ENCODE data around the gene ERGIC2.
"Not testable (repeated sequence)": the region's sequence is repeated elsewhere in the genome, so short reads cannot be mapped to it uniquely, and the experiment has no call there.

Gene ERGIC2

DNA sequence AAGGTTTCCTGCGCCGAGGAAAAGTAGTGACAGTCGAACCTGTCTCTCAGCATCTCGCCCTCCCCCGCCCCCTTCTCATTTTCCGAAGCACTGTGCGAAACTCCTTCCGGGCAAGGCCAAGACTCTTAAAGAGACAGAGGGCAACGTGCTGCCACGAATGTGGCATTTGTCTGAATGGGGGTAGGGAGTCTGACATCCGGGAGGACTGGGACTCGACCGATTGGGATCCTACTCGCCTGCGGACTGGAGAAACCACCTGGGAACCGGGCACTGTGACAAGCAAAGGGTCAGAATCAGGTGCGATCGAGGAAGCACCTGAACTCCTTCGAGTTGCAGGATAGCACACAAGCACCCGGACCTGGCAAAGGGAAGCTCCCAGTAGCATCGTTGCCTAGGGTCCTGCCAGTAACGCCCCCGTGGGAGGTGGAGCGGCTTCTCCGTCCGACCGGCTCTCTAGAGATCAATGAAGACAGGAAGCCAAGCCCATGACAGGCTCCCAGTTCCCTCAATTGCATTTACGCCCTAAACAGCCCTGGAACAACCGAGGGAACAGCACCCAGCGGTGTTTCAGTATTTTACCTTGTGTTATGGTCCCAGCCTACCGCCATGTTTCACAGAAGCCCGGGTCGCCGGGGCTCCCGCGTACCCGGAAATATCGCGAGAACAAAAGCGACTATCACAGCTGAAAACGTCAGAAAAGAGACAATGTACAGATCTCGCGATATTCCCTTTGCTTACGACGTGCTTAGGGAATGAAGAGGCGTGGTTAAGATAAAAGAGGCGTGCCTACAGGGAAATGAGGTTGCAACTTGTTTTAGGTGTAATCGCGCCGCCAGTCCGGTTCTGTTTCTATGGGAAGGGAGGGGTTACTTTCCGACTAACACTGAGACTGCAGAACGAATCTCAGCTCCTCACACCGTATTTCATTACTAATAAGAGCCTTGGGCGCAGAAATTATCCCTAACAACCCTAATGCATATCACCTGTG, at the start of gene ERGIC2:
Gene ERGIC2 (minus strand): TSS at position 637 of the 988 bp plus-strand sequence. CDS start 9,539 bp downstream, outside the sequence.
- peak; percentile 79 to 87 (median 85) for DNase-seq (ENCODE audit: low read depth in 3 of 3)

- DNase-seq (ENCODE audit: low read depth in 3 of 3) = no peak
Measured at GRCh38 chr12:29430716-29431044, 49.7 kb upstream of the ERGIC2 start.

GRCh38 chr12:29429999-29430715, 49.2 kb upstream of the ERGIC2 start:
- DNase-seq (ENCODE audit: low read depth in 3 of 3) = no peak

- no peak for DNase-seq (ENCODE audit: low read depth in 3 of 3)
Measured at GRCh38 chr12:29428633-29429032, 47.7 kb upstream of the ERGIC2 start.

DNA sequence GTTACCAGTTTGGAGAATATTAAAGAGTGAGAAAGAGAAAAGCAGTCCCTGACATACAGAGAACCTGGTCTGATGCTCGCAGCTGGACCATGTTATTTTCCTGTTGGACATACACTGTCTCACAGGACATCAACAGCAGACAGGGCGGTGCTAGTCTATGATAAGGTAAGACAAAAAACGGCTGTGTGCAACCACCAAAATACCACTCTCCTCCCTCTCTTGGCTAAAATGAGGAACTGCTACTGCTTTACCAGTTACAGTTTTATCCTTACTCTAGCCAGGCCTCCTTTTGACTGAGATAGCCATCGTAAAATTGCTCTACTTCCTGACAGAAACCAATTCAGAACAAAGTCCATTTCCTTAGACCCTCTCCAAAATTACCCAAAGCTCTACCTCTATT, 47.0 kb upstream of the ERGIC2 start:
- no peak for DNase-seq (ENCODE audit: low read depth in 3 of 3)

GRCh38 chr12:29426498-29426897, 45.5 kb upstream of the ERGIC2 start:
- DNase-seq (ENCODE audit: low read depth in 3 of 3) = no peak

GRCh38 chr12:29425722-29426121, 44.8 kb upstream of the ERGIC2 start:
- no peak for DNase-seq (ENCODE audit: low read depth in 3 of 3)

DNA sequence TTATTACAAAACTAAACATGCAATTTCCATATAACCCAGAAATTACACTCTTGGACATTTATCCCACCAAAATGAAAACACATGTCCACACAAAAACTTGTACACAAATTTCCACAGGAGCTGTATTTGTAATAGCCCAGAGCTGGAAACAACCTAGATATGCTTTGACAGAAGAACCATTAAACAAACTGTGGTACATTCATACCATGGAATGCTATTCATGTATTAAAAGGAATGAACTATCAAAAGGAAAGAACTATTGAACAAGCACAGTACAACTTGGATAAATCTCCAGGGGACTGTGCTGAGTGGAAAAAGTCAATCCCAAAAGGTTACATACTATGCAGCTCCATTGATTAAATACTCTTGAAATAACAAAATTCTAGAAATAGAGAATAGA, 35.8 kb upstream of the ERGIC2 start:
- DNase-seq (ENCODE audit: low read depth in 3 of 3) = no peak

- DNase-seq (ENCODE audit: low read depth in 3 of 3) = no peak
Measured at GRCh38 chr12:29415111-29415510, 34.1 kb upstream of the ERGIC2 start.

DNA sequence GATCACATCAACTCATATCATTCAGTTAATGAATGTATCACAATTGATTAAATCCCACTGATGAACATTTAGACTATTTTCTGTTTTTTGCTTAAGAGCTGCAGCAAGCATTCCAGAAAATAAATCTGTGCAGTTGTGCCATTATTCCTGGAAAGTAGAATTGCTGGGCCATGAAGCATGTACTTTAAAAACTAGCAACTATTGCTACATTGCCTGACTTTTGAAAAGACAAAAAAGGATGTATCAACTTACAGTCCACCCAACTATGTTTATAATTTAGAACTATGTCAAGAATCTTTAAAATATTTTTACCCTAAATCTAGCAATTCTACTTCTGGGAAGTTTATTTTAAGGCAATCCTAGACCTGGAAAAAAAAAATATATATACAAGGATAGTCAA, 33.4 kb upstream of the ERGIC2 start:
- DNase-seq (ENCODE audit: low read depth in 3 of 3) = no peak

- DNase-seq (ENCODE audit: low read depth in 3 of 3) = no peak
Measured at GRCh38 chr12:29405561-29405960, 24.6 kb upstream of the ERGIC2 start.

- DNase-seq (ENCODE audit: low read depth in 3 of 3) = no peak
Measured at GRCh38 chr12:29403991-29404390, 23.0 kb upstream of the ERGIC2 start.

GRCh38 chr12:29402437-29402836, 21.5 kb upstream of the ERGIC2 start:
- no peak for DNase-seq (ENCODE audit: low read depth in 3 of 3)

GRCh38 chr12:29398495-29398894, 17.5 kb upstream of the ERGIC2 start:
- DNase-seq (ENCODE audit: low read depth in 3 of 3) = no peak

GRCh38 chr12:29396774-29397173, 15.8 kb upstream of the ERGIC2 start:
- no peak for DNase-seq (ENCODE audit: low read depth in 3 of 3)

GRCh38 chr12:29395356-29395755, 14.4 kb upstream of the ERGIC2 start:
- no peak for DNase-seq (ENCODE audit: low read depth in 3 of 3)

DNA sequence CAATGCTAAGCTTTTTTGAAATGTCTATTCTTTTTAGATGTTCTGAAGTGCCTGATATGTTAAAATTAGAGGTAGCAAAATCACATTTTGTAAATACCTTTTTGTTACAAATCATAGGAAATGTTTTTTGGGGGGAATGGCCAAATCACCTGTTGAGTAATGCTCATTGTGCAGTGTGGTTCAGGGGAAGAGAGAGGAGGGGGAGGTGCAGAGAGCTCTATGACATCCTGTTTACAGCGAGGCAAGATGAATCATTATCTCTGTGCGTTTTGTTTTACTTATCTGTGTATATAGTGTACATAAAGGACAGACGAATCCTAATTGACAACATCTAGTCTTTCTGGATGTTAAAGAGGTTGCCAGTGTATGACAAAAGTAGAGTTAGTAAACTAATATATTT, 9.4 kb upstream of the ERGIC2 start:
- peak in 2 of 3 experiments; percentile 3 to 11 for DNase-seq (ENCODE audit: low read depth in 3 of 3)

- DNase-seq (ENCODE audit: low read depth in 3 of 3) = no peak
Measured at GRCh38 chr12:29389295-29389919, 8.4 kb upstream of the ERGIC2 start.

GRCh38 chr12:29386084-29386680, 5.2 kb upstream of the ERGIC2 start:
- DNase-seq (ENCODE audit: low read depth in 3 of 3) = not testable (repeated sequence)

DNA sequence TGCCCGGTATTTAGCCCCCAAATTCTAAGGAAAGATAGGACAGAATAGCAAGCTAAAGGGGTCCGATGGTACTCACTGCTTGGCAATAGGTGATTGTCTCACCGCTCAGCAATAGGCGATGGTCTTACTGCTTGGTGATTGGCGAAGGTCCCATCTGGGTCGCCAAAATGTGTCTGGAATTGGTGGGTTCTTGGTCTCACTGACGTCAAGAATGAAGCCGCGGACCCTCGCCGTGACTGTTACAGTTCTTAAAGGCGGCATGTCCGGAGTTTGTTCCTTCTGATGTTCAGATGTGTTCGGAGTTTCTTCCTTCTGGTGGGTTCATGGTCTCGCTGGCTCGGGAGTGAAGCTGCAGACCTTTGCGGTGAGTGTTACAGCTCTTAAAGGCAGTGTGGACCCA, 4.2 kb upstream of the ERGIC2 start:
- DNase-seq (ENCODE audit: low read depth in 3 of 3) = not testable (repeated sequence)

GRCh38 chr12:29382251-29382650, 1.3 kb upstream of the ERGIC2 start:
- DNase-seq (ENCODE audit: low read depth in 3 of 3) = no peak

DNA sequence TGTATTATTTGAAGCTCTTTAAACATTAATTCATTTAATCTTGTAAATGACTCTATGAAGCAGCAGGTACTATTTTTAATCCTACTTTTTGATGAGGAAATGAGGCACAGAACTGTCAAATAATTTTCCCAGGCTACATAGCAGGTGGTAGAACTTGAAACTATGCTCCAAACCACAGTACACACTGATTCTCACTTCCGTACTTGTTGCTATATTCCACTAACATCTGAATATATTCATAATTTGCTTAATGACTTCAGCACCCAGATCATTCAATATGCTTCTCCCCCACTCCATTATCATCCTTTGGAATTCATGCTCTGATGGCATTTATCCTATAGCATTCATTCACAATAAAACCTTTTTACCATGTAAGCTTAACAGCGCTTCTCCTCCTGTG, 4.9 kb downstream of the ERGIC2 start:
- DNase-seq (ENCODE audit: low read depth in 3 of 3) = no peak

Data from stimulated activated CD4-positive, alpha-beta T cell treated with anti-CD3 and anti-CD28 coated beads, TNF-alpha, amount 100 ng/mL, for 24 hours (primary cell).